Midbrain (tissue), 1 donor: ENCODE measurements around the gene FAM3B.

Experiments
- DNase-seq: peaks from one replicate; lab custom pipeline; 2025; lab: John Stamatoyannopoulos, UW

Gene FAM3B

DNA sequence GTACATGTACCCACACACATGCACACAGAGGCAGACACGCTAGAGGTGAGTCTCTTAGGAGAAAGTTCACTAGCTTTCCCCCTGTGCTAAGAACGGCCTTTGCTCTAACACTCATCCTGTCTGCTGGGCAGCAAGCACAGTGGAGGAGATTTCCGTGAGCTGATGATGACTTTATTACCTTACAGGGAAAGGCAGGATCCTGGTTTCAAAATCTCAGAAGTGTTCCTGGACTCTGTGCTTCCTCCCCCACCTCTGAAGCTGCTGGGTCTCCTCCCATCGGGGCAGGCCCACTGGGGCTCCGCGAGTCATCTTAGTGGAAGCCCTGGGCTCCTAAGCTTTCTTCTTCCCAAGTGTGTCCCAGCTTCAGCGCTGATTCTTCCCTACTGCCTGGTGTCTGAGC, 2.7 kb downstream of the FAM3B start:
- DNase-seq: no peak

DNA sequence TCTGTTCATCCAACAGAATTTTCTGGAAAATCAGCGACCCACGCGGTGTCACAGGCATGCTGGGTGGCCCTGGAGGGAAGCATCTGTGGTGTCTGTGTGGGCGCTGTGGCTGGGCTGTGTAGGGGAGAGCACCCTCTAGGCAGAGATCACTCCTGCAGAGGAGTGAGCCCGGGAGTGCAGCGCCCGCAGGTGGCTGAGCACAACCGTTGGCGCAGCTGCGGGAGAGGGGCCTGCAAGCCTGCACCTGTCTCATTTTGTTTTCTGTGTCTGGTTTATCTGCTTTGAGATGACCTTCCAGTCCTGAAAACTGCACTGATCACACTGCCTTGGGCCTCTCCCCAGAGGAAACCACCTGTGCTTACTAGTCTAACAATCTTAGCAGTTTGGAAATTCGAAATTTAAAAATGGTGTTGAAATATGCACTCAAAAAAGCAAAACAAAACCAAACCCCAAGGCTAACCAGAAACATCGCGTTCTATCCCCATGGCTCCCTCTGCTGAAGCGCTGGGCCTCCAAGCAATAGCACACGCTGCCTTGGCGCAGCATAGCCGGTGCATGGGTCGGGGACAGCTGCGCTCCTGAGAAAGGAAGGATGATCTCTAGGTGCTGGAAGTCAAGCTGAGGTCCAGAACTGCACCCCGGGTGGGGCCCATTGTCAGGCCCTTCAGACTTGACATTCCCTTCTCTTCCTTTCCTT, 4.8 kb downstream of the FAM3B start:
- DNase-seq: no peak

DNA sequence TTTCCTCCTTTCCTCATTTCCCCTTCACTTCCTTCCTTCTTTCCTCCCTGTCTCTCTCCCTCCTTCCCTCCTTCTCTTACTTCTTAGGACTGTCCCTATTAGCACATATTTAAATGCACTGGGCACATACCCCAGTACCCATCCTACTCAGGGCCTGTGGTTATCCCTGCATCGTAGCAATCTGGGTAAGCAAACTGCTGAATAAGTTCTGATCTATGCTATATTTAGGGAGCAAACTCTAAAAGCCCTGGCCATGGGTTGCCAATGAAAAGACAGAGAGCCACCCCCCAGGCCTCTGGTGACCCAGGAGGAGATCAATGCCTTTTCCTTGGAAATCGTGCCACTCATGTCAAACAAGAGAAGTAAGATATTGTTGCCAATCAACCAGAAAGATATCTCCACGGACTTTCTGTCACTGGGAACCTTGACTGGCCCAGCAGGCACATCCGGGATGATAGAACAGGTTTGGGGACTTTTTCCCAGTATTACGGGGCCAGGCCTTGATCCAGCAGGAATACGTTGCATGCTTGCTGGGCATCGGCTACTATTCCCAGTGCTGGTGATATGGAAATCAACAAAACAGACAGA, 5.4 kb downstream of the FAM3B start:
- no peak for DNase-seq

DNA sequence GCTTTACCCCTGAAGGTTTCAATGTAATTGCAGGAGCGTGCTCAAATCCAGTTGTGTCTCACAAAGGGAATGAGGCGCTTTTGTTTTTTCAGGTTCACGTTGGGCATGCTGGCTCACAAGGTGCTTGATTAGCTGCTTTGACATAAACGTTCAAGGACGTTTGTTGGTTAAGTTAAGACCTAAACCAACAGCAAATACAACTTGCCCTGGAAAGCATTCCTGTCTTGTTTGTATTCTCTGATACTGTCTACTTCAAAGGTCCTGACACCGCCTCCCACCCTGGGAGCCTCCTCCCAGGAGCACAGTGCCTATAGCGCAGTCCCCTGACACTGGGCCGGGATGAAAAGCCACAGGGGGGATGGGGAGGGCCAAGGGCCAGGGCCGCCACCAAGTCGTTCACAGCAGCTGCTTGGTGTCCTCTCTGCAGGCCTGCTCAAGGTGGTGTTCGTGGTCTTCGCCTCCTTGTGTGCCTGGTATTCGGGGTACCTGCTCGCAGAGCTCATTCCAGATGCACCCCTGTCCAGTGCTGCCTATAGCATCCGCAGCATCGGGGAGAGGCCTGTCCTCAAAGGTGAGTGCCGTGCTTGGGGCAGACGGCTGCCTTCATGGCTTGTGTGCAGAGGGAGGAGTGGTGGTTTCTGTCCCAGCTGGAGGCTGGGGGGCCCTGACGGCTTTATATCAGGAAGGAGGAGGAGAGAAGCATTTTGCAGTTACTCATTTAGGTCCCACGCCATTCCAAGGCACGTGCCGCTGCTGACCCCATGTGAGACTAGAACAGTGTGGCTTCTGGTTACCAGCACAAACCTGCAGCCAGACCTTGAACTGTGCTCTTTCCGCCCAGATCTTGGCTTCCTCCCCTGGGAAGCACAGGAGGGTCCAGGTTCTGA, 6.1 kb downstream of the FAM3B start:
- no peak for DNase-seq

DNA sequence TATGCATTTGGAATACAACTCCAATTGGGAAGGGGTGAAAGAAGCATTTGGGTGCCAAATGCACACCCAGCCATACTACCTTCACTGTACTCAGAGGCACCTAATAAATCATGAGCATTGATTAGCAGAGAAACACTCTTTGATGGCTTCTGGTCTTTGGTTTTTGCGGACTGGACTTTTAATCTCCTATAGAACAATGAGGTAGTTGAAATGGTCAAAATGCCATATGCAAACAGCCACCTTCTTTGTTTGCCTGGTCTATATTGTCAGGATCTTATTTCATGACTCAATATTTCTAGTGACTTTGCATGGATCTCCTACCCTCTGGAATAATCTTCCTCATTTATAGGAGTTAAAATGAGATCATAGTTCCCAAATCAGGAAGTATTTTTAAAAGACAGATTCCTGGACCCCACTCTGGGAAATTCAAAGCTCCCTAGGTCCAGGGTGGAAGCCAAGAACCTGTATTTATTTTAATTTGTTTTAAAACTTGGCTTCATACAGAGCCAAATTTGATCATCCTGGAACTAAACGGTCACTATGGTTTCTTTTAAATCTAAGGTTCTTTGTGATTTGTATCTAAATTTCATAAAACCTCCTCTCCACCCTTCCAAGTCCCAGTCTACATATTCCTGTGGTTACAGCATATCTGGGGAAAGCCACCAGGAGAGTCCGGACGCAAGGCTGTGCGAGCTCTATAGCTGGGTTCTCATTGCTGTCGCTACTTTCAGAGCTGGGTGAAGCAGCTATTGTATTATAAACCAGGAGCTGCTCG, 8.7 kb downstream of the FAM3B start:
- DNase-seq: no peak

DNA sequence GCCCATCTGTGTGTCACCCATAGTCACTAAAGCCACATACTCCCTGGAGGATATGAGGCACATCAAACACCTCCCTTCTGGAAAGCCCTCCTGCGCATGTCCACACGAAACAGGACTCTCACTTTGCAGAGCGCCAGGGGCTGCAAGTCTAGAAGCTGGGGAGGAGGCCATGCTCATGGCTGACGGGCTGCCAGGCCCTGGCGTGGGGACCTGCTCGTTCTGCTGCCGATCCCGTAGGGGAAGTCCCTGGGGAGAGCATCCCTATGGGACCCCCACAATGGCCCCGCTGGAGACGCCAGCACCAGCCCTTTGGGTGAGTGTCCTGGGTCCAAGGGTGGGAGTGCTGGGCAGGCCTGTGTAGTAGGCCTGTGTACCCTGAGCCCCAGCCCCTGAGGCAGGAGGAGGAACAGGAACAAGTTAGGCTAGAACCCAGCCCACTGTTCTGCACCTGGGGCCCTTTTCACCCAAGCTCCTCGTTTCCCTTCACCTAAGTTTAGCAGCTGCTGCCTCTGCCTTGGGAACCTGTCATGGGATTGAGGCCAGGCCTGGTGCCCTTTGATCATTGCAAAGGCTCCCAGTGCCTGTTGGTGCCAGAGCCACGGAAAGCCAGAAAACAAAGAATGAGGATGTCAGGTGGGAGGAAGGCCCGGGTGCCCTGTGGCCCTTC, 9.9 kb downstream of the FAM3B start:
- DNase-seq: no peak

DNA sequence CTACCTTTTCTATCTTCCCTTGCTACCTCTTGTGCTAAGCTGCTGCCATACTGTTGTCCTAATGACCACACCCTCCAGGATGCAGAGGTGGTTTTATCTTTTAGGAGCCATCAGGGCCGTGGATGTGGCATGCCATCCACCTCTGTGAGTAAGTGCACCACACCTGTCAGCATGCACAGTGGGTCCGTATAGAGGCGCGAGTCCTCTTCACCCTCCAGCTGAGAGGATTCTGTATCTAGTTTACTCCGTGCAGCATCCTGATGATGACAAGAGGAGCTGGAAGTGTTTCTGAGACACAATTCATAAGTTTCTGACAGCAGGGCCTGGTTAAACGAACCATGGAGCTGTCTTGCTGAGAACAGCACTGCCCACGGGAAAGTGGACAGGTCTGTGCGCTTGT, 11.2 kb downstream of the FAM3B start:
- no peak for DNase-seq

DNA sequence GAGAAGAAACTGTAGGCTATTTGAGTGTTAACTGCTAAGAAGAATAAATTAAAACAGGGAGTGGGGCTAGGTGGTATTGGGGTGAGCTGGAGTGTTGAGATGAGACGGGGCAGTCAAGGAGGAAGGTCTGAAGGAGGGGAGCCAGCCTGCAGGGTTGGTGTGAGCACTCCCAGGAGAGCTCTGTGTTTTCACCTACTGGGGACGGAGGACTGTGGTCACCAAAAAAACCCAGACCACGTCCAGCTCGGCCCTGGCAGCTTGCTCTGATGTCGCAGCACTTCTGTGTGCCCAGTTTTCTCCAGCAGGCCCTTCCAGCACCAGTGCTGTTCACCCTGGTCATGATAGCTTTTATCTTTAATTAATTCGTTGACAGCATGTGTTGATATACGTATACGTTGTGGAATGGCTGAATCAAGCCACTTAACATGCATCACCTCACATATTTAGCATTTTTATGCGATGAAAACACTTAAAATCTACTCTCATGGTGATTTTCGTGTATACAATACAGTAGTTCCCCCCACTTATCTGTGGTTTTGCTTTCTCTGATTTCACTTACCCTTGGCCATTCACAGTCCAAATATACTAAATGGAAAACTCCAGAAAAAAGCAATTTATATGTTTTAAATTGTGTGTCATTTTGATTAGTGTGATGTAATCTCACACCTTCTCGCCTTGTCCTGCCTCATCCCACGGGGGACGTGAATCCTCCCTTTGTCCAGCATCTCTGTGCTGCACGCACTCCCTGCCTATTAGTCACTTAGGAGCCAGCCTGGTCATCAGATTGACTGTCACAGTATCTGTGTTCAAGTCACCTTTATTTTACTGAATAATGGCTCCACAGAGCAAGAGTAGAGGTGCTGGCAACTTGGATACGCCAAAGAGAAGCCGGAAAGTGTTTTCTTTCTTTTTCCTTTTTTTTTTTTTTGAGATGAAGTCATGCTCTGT, 12.3 kb downstream of the FAM3B start:
- no peak for DNase-seq

DNA sequence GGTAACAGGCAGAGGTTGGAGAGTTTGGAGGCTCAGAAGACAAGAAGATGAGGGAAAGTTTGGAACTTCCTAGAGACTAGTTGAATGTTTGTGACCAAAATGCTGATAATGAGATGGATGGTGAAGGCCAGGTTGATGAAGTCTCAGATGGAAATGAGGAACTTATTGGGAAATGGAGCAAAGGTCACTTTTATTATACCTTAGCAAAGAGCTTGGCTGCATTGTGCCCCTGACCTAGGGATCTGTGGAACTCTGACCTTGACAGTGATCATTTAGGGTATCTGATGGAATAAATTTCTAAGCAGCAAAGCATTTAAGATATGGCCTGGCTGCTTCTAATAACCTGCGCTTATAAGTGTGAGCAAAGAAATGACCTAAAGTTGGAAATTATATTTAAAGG, 17.2 kb downstream of the FAM3B start:
- DNase-seq: no peak

DNA sequence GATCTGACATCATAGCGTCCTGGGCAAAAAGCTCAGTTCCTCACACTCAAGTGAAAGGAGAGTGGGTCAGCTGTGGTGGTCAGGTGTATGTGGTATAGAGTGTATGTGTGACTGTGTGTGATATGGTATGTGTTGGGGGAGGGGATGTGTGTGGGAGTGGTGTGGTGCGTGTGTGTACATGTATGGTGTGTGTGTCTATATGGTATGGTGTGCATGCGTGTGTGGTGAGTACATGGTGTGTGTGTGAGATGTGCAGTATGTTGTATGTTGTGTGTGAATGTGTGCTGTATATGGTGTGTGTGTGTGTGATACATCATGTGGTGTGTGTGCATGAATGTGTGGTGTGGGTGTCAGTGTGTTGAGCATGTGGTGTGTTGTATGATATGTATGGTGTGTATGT, 20.9 kb downstream of the FAM3B start:
- DNase-seq: no peak

DNA sequence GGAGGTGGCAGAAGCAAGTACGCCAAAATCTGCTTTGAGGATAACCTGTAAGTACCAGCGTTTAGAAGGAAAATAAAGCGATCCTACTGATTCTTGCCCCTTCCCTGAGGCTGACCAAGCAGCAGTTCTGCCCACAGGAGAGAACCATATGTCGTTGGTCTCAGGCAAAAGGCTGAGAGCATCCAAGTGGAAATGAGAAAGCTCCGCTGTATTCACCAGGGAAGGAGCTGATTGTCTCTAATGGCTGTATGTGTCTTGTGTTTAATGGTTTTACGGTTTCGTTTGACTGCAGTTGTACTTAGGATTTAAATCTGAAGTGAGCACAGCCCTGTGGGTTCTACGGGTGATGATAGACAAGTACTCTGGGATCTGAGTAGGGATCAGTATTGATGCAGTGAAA, 21.9 kb downstream of the FAM3B start:
- no peak for DNase-seq

DNA sequence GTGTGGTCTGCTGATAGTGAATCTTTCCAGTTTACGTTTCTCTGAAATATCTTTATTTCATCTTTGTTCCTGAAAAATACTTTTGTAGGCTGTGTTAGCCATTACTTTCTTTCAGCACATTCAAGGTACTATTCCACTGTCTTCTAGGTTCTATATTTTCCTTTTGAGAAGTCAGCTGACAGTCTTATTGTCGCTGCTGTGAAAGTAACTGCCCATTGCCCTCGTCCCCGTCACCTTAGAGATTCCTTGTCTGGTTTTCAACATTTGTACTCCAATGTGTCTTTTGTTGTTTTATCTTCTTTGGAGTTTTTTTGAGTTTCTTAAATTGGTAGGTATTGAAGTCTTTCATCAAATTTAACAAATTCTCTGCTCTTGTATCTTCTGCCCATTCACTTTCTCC, 25.4 kb downstream of the FAM3B start:
- DNase-seq: no peak

DNA sequence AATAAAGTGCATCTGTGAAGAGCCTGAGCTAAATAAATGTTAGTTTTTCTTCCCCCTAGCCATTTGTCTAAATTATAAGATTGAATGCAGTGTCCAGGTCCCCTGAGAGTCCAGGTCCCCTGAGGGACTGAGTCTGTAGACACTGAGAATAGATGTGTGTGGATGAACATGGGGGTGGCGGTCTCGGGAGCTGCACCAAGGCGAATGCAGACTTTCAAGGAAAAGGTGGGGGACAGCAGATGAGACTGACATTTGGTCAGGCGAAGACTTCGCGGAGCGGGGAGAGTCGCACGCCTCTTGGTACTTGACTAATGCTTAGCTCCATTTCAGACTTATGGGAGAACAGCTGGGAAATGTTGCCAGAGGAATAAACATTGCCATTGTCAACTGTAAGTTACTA, 27.5 kb downstream of the FAM3B start:
- no peak for DNase-seq

DNA sequence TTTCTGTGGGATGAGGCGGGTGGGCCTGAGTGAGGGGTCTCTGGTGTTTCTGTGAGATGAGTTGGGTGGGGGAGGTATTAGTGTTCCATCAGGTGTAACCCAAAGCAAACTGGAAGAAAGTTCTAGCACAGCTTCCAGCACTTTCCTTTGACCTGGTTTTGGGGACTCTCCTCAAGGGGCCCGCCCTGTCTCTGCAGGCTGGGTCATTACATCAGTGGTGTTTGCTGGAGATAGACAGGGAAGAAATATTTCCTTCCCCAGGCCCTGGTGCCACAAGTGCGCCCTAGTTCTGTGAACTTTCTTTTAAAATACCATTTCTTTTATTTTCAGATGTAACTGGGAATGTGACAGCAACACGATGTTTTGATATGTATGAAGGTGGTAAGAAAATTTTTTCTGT, 28.8 kb downstream of the FAM3B start:
- no peak for DNase-seq

DNA sequence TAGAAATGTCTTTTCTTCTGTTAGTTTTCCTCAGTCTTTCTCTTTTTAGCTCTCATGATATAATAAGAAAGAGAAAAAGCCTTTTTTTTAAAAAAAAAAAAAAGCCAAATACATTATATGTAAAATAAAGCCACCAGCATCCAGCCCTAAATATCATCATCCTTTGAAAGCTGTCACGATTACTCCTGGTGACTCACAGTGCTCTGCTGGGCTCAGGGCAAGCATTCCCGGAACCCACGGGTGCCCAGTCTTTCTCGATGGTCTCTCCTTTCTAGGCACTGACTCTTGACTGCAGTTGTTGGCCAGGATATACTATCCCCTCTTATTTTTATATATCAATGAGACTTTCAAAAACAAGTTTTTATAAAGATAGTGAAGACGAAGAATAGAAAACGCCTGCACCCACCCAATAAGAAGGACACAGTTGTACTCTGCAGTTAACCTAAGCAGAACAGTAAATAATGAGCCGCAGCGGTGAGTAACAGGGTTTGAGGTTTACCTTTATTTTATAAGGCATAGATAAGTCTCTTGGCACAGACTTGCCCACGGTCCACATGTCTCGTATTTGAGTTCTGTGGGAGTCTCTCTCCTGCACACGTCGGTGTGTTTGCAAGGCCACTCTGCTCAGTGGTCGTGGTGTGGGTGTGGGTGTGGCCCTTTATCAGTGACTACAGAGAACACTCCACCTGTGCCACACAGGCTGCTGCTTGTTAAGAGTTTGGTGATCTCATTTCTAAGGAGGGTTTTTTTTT, 29.5 kb downstream of the FAM3B start:
- no peak for DNase-seq

DNA sequence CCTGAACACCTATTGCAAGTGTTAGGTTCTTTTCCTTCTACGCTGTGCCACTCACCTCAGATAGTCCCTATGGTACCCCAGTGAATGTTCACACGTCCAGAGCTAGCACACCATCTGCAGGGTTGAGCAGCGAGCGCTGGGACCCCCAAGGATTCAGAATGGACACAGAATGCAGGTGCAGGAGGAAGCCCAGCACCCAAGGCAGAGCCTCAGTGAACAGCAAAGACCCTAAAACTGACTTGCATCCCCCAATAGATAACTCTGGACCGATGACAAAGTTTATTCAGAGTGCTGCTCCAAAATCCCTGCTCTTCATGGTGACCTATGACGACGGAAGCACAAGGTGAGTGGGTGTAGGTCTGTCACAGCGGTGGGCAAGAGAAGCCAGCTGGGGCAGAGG, 30.2 kb downstream of the FAM3B start:
- DNase-seq: no peak

DNA sequence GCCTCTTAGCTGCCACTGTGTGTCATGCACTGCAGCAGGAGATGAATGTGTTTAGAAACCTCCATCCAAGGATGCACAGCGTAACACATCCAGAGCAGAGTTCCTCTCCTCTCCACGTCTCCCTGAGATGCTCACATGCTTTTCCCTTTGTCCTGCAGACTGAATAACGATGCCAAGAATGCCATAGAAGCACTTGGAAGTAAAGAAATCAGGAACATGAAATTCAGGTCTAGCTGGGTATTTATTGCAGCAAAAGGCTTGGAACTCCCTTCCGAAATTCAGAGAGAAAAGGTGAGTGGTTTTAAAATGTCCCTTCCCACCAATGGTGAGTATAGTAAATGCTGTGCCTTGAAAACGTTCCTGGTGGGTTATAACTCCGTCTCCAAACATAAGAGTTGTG, 31.8 kb downstream of the FAM3B start:
- DNase-seq: no peak

DNA sequence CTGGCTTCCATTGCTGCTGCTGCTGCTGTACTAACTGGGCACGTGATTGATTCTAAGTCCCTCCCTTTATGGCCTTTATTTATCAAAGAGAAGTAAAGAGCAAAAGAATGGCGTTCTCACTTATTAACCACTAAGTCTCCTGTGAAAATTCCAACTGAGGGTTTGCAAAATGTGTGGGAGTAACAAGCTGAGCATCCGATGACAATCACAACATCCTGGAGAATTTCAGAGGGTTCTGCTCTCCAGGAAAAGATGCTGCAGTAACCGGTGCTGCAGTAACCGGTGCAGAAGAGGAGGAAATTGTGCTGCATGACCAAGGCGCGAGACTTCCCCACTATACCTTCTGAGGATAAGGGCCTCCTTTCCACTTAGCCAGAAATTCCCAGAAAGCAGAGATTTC, 32.5 kb downstream of the FAM3B start:
- DNase-seq: no peak

DNA sequence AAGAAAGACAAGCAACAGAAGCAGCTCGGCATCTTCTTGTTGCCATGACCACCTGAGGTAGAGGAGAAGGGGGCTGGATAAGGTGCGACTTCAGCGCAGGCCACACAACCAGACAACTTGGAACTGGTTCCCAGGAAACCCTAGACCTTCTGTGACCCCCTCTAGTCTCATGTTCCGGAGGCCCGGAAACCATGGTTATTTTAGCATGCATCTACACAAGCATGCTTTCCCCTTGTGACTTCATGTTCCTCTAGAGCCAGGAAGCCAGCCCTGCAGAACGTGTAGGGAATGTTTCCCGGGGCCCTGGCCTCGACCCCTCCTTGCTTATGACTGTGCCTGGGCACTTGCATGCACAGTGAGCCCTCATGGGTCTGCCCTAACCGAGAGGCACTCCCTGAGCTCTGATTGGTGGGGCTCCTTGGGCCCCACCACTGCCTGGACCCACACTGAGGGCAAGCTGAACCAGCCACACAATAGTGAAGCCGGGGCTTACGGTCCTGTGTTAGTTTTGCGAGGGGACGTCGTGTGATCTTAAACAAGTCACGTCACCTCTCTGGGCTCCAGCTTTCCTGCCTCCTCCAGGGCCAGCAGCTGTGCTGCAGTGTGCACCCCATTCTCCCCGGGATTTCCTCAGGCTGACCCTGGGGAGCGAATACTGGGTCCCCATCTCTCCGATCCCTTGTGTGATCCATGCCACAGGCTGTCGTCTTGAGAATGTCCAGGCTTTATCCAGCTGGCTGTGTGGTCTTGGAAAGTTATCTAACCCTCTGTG, 33.2 kb downstream of the FAM3B start:
- no peak for DNase-seq
